ENCODE data around the gene FARP1.

Gene FARP1

GRCh38 chr13:98459171-98459681 lies 316.3 kb downstream of the FARP1 start:
- Histone ChIP-seq H3K9me3 (ENCODE audit: control insufficient read depth, insufficient read depth, low read length) (no peaks in the 10 kb centered on the region), H3F3A (ENCODE audit: control insufficient read depth, insufficient read depth) (no peaks in the 10 kb centered on the region), H3K79me2 (ENCODE audit: control insufficient read depth, low read length) (no peaks in the 10 kb centered on the region), H3K4me2 (ENCODE audit: low read length) (no peak overlapping the region), H3K4me1 (ENCODE audit: control insufficient read depth, low read length) (no peaks in the 10 kb centered on the region), H3K27ac (ENCODE audit: low read depth, low read length) (no peak overlapping the region), H3K36me3 (ENCODE audit: control insufficient read depth, low read length) (peaks cover 76% of the 10 kb centered on the region), H3K4me3 (ENCODE audit: low read length) (no peak overlapping the region), H3K27me3 (ENCODE audit: control insufficient read depth, low read length) (no peaks in the 10 kb centered on the region), H4K20me1 (ENCODE audit: control insufficient read depth, insufficient read depth, low read depth, low read length) (0 out of 2 replicates have a peak, but pooled peaks cover 2% of the 10 kb centered on the region), H3K9me2 (replicated peaks; ENCODE audit: control insufficient read depth, low read length) (no peaks in the 10 kb centered on the region)
- TF ChIP-seq CTCF (IDR thresholded peaks at IDR 0.05; ENCODE audit: low read depth, low read length, poor library complexity, severe bottlenecking) (no peak), EZH2phosphoT487 (IDR thresholded peaks at IDR 0.05; ENCODE audit: borderline replicate concordance, low read length) (no peak)

GRCh38 chr13:98459721-98460370 lies 317.0 kb downstream of the FARP1 start:
- Histone ChIP-seq H3K4me2 (ENCODE audit: low read length) (no peak overlapping the region), H3K36me3 (ENCODE audit: control insufficient read depth, low read length) (peaks cover 75% of the 10 kb centered on the region), H3K9me2 (replicated peaks; ENCODE audit: control insufficient read depth, low read length) (no peaks in the 10 kb centered on the region), H3K79me2 (ENCODE audit: control insufficient read depth, low read length) (no peaks in the 10 kb centered on the region), H3K27me3 (ENCODE audit: control insufficient read depth, low read length) (no peaks in the 10 kb centered on the region), H3K4me1 (ENCODE audit: control insufficient read depth, low read length) (no peaks in the 10 kb centered on the region), H3K4me3 (ENCODE audit: low read length) (no peak overlapping the region), H3F3A (ENCODE audit: control insufficient read depth, insufficient read depth) (no peaks in the 10 kb centered on the region), H4K20me1 (ENCODE audit: control insufficient read depth, insufficient read depth, low read depth, low read length) (0 out of 2 replicates have a peak, but pooled peaks cover 2% of the 10 kb centered on the region), H3K27ac (ENCODE audit: low read depth, low read length) (no peak overlapping the region), H3K9me3 (ENCODE audit: control insufficient read depth, insufficient read depth, low read length) (no peaks in the 10 kb centered on the region)
- TF ChIP-seq EZH2phosphoT487 (IDR thresholded peaks at IDR 0.05; ENCODE audit: borderline replicate concordance, low read length) (no peak), CTCF (IDR thresholded peaks at IDR 0.05; ENCODE audit: low read depth, low read length, poor library complexity, severe bottlenecking) (no peak)

- Histone ChIP-seq H3K36me3 (ENCODE audit: control insufficient read depth, low read length) (peaks cover 76% of the 10 kb centered on the region), H4K20me1 (ENCODE audit: control insufficient read depth, insufficient read depth, low read depth, low read length) (0 out of 2 replicates have a peak, but pooled peaks cover 2% of the 10 kb centered on the region), H3K9me3 (ENCODE audit: control insufficient read depth, insufficient read depth, low read length) (no peaks in the 10 kb centered on the region), H3K4me3 (ENCODE audit: low read length) (no peak overlapping the region), H3K9me2 (replicated peaks; ENCODE audit: control insufficient read depth, low read length) (no peaks in the 10 kb centered on the region), H3K27ac (ENCODE audit: low read depth, low read length) (no peak overlapping the region), H3K27me3 (ENCODE audit: control insufficient read depth, low read length) (no peaks in the 10 kb centered on the region), H3K4me2 (ENCODE audit: low read length) (no peak overlapping the region), H3K79me2 (ENCODE audit: control insufficient read depth, low read length) (no peaks in the 10 kb centered on the region), H3F3A (ENCODE audit: control insufficient read depth, insufficient read depth) (no peaks in the 10 kb centered on the region), H3K4me1 (ENCODE audit: control insufficient read depth, low read length) (no peaks in the 10 kb centered on the region)
- no peak for TF ChIP-seq CTCF (IDR thresholded peaks at IDR 0.05; ENCODE audit: low read depth, low read length, poor library complexity, severe bottlenecking)
- TF ChIP-seq EZH2phosphoT487 (IDR thresholded peaks at IDR 0.05; ENCODE audit: borderline replicate concordance, low read length), result no peak
Measured at GRCh38 chr13:98460516-98460915, 317.6 kb downstream of the FARP1 start.

Measured in DOHH2 (cell line).